H1 (cell line): ENCODE measurements around the gene MMP12. TPM values are rescaled to one million over a fixed set of nuclear protein-coding genes. Genes with fewer than 3 reads are reported as not detected.

ENCODE experiments used
- CHD7 ChIP-seq: fragments of 300-600 bp; sonication (generic); IDR thresholded peaks from 2 replicates; pipeline ENCODE4 v1.7.1; 2012; ENCODE audit warnings: low read length, moderate library complexity, mild to moderate bottlenecking, inconsistent platforms; ENCODE audit not compliant: insufficient replicate concordance
- CTCF ChIP-seq, 3 experiments: IDR thresholded peaks; 1 replicate in 2 of 3; 2 replicates in 1 of 3; pipeline versions ENCODE4 v1.5.1 to v1.6.1; 2011; ENCODE audit warnings: low read length in 3 of 3, mild to moderate bottlenecking in 3 of 3, inconsistent platforms in 2 of 3, low read depth in 1 of 3, moderate library complexity in 1 of 3; ENCODE audit not compliant: insufficient read depth in 1 of 3; ENCODE audit errors: control extremely low read depth in 1 of 3
- JUND ChIP-seq: IDR thresholded peaks from 2 replicates; pipeline ENCODE4 v1.6.1; 2011; ENCODE audit warnings: mild to moderate bottlenecking, improper control_type of control experiment, low read length
- KDM1A ChIP-seq: fragments of 200-600, 300-600 bp; sonication (generic); IDR thresholded peaks from 2 replicates; pipeline ENCODE4 v1.7.1; 2016; ENCODE audit warnings: mild to moderate bottlenecking, low read length, borderline replicate concordance
- RXRA ChIP-seq: IDR thresholded peaks from 2 replicates; pipeline ENCODE4 v1.6.1; 2011; ENCODE audit warnings: low read depth, mild to moderate bottlenecking, low read length, moderate library complexity; ENCODE audit not compliant: insufficient read depth
- polyA plus RNA-seq, 7 experiments: library from polyadenylated mRNA; depleted of rRNA in 3 of 7; stranded (reverse) in 5 of 7; unstranded in 2 of 7; fragments of >200 nt in 5 of 7; fragments of 200-250 nt in 2 of 7; gene quantifications; 1 replicate in 5 of 7; 2 replicates in 1 of 7; 4 replicates in 1 of 7; pipeline versions ENCODE4 v1.2.1 to v1.2.3, GENCODE V29; 2011 to 2013; ENCODE audit warnings: missing spikeins in 2 of 7, mixed read lengths in 2 of 7
- total RNA-seq: library from RNA; stranded (reverse); fragmentation: NEBNext Ultra II Directional; extraction: Animal tissue kit (Norgen Biotek cat#: 25700); gene quantifications from 2 replicates; pipeline ENCODE4 v1.2.1, GENCODE V29; 2021

The MMP12 gene
- total and polyA plus RNA-seq, 2 of the 8 experiments (the other 6 are each of a cell fraction or from before 2014, with no cell fraction given), result not detected

GRCh38 chr11:102846292-102846691 lies 28.5 kb downstream of the MMP12 start (continued):
- TF ChIP-seq CHD7 (no peak), JUND (no peak), CTCF (IDR thresholded peaks at IDR 0.05; ENCODE audit: control extremely low read depth in 1 of 3, insufficient read depth in 1 of 3, low read depth in 1 of 3, low read length in 3 of 3) (no peak), KDM1A (no peak), RXRA (no peak)
